Measurements from ENCODE around the gene ANAPC15. TPM values are rescaled to one million over a fixed set of nuclear protein-coding genes. Genes with fewer than 3 reads are reported as not detected.
A peak's percentile ranks its signal among the peaks of the same experiment; 100 is the strongest.

The ANAPC15 gene
- total and polyA plus RNA-seq, 10 donors, result 16.5 to 65.6 (median 28.1) TPM

GRCh38 chr11:72139500-72139899 lies 27.0 kb upstream of the ANAPC15 start:
- Histone ChIP-seq H3K9me3 (no peaks in the 10 kb centered on the region), H3K27me3 (replicated peaks in 1 of 7) (no peaks in the 10 kb centered on the region), H3K4me1 (peaks cover 0 to 14% (median 0%) of the 10 kb centered on the region in 6 donors), H3K36me3 (peaks cover 0 to 27% (median 0%) of the 10 kb centered on the region in 6 donors), H3K4me3 (peak overlapping the region in 2 of 8 donors; percentile 41 to 61), H3K27ac (peak overlapping the region in 3 of 8 donors; percentile 87 to 90 (median 89))
- TF ChIP-seq POLR2A (IDR thresholded peaks at IDR 0.05), result no peak
- no peak for TF ChIP-seq POLR2AphosphoS5 (IDR thresholded peaks at IDR 0.05)
- intact Hi-C loops (cut with DNase I; ENCODE audit: low total_unique reads), result no loop called here
- 88 to 100% (median 92%) methylated on average over 4 to 11 of the region's 11 CpGs for WGBS, 5 donors
- peak; percentile 74 for DNase-seq

- Histone ChIP-seq H3K9me3 (no peaks in the 10 kb centered on the region), H3K4me1 (peaks cover 0 to 11% (median 0%) of the 10 kb centered on the region in 6 donors), H3K27ac (peak overlapping the region in 3 of 8 donors; percentile 87 to 90 (median 89)), H3K27me3 (replicated peaks in 1 of 7) (no peaks in the 10 kb centered on the region), H3K4me3 (peak overlapping the region in 2 of 8 donors; percentile 41 to 61), H3K36me3 (peaks cover 0 to 27% (median 0%) of the 10 kb centered on the region in 6 donors)
- TF ChIP-seq POLR2AphosphoS5 (IDR thresholded peaks at IDR 0.05) (no peak), POLR2A (IDR thresholded peaks at IDR 0.05) (no peak), CTCF (IDR thresholded peaks at IDR 0.05 in 8 of 11, conservative IDR thresholded peaks at IDR 0.05 in 3 of 11) (no peak)
- WGBS, 5 donors, result 84 to 92% (median 87%) methylated on average over 11 to 12 of the region's 12 CpGs
- intact Hi-C loops (cut with DNase I; ENCODE audit: low total_unique reads), result no loop called here
- no peak for DNase-seq
Measured at GRCh38 chr11:72138821-72139390, 26.4 kb upstream of the ANAPC15 start.

- 85 to 95% (median 89%) methylated on average over 4 of the region's 4 CpGs for WGBS, 5 donors
Measured at GRCh38 chr11:72136684-72137262, 24.3 kb upstream of the ANAPC15 start.

More at GRCh38 chr11:72136684-72137262, 24.3 kb upstream of the ANAPC15 start:
- intact Hi-C loops (cut with DNase I; ENCODE audit: low total_unique reads), result no loop called here
- Histone ChIP-seq H3K4me3 (peak overlapping the region in 6 of 8 donors; percentile 11 to 61 (median 15)), H3K27me3 (replicated peaks in 1 of 7) (no peaks in the 10 kb centered on the region), H3K4me1 (peaks cover 0 to 21% (median 0%) of the 10 kb centered on the region in 6 donors), H3K27ac (peak overlapping the region in 7 of 8 donors; percentile 58 to 90 (median 84)), H3K9me3 (no peaks in the 10 kb centered on the region), H3K36me3 (peaks cover 0 to 27% (median 0%) of the 10 kb centered on the region in 6 donors)
- no peak for DNase-seq
- TF ChIP-seq POLR2A (IDR thresholded peaks at IDR 0.05) (no peak), CTCF (IDR thresholded peaks at IDR 0.05 in 8 of 11, conservative IDR thresholded peaks at IDR 0.05 in 3 of 11) (no peak), POLR2AphosphoS5 (IDR thresholded peaks at IDR 0.05) (no peak)
